Forelimb muscle (tissue), 1 donor: ENCODE measurements around the gene TMEM238. TPM values are rescaled to one million over a fixed set of nuclear protein-coding genes. Genes with fewer than 3 reads are reported as not detected.
"Not testable (repeated sequence)": the region's sequence is repeated elsewhere in the genome, so short reads cannot be mapped to it uniquely, and the experiment has no call there.

ENCODE experiments used
- DNase-seq: peaks from one replicate; pipeline ENCODE4 v3.0.0-alpha.2; 2013; ENCODE audit warnings: low read depth
- polyA plus RNA-seq: library from polyadenylated mRNA; unstranded; fragments of 120-200 nt; gene quantifications from one replicate; pipeline ENCODE4 v1.2.1, GENCODE V29; 2013; ENCODE audit not compliant: insufficient read length

Gene TMEM238
- polyA plus RNA-seq = 0.23 TPM

DNA sequence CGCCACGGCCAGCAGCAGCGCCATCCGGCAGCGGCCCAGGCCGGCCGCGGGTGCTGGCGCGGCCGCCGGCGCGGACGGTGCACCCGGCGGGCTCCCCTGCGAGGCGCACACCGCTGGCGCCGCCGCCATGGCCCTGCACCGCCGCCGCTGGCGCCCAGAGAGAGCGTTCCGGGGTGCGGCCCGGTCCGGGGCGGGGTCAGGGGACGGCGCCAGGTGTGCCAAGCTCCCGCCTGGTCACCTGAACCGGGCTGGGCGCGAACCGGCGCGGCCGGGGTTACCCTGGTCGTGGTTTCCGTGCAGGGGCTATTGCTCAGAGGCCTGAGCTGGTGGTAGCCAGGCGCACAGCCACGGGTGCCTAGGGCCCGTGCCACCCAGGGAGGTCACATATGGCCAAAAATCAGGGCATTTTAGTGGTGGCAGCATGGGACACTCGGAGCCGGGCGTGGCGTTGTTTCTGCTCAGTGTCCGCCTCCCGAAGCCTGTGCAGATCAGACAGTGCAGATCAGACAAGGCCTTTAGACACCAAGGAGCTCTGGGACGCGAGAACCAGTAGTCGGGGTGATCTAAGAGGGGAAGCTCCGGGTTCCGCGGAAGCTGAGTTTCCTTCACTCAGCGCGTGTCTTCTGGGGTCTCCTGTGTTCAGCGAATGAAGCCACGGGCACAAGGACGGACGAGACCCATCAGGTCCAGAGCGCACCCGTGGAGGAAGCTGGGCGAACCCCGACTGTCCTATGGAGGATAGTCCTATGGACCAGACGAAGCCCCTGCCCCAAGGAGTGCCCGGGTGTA is at the start of gene TMEM238:
Gene TMEM238 (minus strand): TSS at position 162 of the 789 bp plus-strand sequence. CDS start 33 bp downstream, at position 129.
- no peak for DNase-seq

DNA sequence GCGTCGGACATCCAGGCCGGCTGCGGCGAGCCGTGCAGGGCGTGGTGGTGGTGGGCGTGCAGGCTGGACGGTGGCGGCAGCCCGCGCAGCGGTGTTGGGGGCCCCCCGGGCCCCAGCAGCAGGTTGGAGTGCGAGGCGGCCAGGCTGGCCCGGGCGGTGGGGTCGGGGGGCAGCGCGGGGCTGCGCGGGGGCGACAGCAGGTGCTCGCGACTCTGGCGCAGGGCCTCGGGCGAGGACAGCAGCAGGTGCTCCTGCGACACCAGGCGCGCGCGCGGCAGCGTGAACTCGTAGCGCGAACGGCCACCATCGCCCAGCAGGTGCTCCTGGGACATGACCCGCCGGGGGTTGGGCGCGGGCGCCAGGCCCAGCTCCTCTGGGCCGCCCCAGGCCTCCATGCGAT is 49.2 kb upstream of the TMEM238 start:
- DNase-seq = no peak

DNA sequence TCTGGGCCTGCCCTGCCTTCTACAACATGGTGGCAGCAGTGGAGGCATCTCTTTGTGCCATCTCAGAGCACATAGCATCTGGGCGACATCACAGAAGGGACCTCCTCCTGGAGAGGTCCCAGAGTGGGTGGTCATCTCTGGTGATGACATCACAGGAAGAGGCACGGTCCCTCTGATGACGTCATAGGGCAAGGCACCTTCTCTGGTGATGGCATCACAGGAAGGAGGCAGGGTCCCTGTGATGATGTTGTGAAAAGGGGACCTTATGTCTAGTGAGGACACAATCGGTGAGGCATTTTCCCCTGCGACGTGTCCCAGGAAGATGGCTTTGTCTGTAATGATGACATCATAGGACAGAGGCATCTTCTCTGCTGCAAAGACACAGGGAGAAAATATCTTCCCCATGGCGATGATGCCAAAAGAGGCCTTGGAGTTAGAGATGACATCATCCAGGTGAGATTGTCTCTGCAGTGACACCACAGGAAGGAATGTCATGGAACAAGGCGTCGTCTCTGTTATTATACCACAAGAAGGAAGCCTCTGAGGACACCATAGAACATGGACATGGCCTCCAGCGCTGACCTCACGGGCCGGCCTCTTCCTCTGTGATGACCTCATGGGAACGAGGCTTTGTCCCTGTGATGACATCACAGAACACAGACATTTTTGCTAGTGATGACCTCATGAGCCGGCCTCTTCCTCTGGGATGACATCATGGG is 48.3 kb upstream of the TMEM238 start:
- DNase-seq = no peak

DNA sequence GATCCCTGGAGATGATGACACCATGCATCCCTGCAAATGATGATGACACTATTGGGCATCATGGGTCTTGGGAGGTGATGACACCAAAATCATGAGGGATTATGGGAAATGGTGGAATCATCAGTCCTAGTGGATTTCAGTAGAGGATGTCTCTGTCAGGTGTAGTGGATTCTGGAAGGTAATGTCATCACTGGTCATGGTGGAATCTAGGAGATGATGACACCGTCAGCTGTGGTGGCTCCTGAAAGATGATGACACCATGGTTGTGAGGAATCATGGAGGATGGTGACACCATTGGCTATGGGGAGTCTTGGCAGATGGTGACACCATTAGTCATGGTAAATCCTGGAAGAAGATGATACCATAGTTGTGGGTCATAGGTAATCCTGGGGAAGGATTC is 47.1 kb upstream of the TMEM238 start:
- DNase-seq = no peak

- no peak for DNase-seq
Measured at GRCh38 chr19:55426042-55426441, 42.0 kb upstream of the TMEM238 start.

- no peak for DNase-seq
Measured at GRCh38 chr19:55424518-55424917, 40.4 kb upstream of the TMEM238 start.

- DNase-seq = no peak
Measured at GRCh38 chr19:55423225-55424005, 39.3 kb upstream of the TMEM238 start.

DNA sequence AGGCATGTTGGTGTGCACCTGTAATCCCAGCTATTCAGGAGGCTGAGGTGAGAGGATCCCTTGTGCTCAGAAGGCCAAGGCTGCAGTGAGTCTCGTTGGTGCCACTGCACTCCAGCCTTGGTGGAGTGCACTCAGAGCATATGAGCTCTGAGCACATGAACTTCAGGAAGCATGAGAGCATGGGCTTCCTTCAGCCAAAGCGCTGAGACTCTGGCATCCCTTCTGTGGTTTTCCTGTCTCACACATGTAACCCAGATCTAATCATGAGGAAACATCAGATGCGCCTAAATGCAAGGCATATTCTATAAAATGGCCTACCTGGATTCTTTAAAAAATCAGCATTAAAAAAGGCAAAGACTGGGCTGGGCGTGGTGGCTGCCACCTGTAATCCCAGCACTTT is 37.2 kb upstream of the TMEM238 start:
- DNase-seq = not testable (repeated sequence)

DNA sequence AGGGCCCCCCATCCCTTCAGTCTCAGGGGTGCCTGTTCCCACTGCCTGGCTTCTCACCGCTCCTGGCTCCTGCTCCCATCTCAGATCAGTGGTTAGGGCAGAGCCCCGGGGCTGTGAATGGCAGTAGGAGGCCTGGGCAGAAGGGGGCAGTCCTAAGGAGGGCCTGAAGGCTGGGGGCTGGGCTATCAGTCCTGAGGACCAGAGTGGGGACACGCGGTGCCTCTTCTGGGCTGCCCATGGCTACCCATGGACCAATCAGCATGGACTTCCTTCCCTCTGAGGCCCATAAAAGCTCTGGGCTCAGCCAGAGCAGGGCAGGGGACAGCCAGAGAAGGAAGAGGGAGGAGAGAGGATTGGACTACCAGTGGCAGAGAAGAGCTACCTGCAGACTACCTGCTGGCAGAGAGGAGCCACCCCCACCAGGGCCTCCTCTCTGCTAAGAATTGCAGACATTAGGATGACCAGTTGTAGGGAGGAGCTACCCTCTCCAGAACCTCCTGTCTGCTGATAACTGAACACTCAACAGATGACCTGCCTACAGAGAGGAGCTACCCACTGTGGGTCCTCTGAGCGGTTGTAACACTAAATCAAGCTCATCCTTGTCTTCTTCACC is 35.6 kb upstream of the TMEM238 start:
- DNase-seq = no peak

GRCh38 chr19:55419103-55419502 is 35.0 kb upstream of the TMEM238 start:
- DNase-seq = no peak

- DNase-seq = peak; percentile 60
Measured at GRCh38 chr19:55418185-55418584, 34.1 kb upstream of the TMEM238 start.

DNA sequence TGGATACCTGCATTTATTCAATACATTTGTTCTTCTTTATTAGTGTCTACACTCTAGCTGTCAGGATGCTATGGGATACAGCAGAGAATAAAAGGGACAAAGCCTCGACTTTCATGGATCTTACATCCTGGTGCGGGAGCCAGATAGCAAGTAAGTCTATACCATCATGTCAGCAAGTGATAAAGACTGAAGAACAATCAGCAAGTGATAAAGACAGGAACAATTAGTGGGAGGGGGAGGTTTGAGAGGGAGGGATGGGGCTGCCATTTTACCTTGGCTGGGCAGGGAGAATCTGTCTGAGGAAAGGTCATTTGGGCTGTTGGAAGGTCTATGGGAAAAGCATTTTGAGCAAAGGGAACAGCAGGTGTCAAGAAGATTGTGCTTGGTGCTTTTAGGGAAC is 26.1 kb upstream of the TMEM238 start:
- no peak for DNase-seq

- not testable (repeated sequence) for DNase-seq
Measured at GRCh38 chr19:55409179-55409578, 25.1 kb upstream of the TMEM238 start.

DNA sequence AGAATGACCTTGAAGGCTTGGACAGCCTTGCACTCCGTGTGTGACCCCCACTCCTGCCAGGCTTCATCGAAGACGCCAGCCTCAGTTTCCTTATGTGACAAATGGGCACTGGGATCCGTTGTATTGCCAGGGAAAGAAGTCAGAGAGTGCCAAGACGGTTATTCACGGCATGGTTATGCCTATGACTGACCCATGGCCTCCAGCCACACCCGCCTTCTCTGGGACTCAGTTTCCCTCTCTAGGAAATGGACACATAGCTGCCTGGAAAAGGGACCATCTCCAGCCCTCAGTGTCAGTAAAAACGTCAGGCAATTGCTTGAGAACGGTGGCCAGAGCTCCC is 24.4 kb upstream of the TMEM238 start:
- no peak for DNase-seq

DNA sequence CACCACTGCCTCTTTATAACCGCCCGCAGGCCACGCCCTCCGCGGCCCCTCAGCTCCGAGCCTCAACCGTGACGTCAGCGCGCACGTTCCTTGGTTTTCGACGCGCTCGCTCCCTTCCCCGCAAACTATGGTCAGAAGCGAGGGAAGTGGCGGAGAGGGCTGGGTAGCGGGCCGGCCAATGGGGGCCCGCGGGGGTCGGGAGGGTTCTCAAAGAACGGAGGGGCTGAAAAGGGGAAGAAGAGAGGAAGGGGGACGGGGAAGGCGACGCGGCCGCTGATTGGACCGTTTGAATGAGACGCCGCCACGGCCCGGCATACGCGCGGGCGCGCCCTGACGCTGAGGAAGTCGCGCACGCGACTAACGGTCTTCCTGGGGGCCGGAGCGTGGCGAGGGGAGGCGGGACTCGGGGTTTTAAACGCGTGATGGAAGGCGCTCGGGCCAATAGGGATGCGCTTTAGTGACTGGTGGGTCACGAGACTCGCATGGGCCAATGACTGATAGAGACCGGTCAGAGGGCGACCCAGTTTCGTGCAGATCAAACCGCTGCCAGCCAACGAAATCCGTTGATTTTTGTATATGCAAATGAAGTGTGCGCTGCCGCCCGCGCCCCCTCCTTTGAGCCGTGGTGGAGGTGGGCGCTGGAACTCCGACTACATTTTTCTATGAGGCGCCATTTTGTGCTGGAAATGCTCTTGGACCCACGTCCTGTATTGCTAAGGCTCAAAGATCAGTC is 23.9 kb upstream of the TMEM238 start:
- peak; percentile 97 for DNase-seq

GRCh38 chr19:55407550-55407799 is 23.4 kb upstream of the TMEM238 start, which contains the start of gene UBE2S:
UBE2S (minus strand) TSS chr19:55407788; CDS start chr19:55407589, 199 bp downstream.
- not testable (repeated sequence) for DNase-seq

GRCh38 chr19:55406826-55407549 is 22.9 kb upstream of the TMEM238 start:
- DNase-seq = no peak

DNA sequence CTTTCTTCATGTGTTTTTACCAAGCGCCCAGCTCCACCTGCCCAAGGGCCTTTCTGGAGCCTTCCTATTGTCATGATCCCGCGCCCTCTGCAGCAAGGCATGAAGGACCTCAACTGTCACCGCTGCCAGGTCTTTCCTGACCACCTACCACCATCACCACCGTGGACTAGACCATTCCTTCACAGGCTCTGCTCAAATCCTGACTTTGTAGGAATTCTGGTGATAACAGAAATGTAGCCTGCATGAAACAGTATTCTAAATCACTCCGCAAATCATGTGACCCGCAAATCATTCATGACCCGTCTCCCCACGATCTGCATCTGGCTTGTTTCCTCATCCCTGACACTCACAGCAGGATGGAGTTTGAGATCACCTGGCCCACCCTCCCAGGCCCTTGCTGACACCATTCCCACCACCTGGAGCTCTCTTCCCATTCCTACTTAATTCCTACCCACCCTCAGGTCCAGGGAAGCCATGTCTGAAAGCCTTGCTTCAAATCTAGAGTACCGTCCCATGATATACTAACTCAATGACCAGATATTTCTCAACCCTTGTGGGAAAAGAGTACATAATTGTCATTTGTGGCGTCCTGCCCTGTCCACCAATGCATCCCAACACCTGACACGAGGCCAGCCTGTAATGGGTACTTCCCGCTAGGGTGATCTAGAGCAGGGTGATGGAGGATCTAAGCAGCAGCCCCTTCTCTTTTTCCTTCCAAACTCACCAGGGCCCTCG is 22.2 kb upstream of the TMEM238 start:
- no peak for DNase-seq

GRCh38 chr19:55405638-55406037 is 21.5 kb upstream of the TMEM238 start:
- DNase-seq = no peak

DNA sequence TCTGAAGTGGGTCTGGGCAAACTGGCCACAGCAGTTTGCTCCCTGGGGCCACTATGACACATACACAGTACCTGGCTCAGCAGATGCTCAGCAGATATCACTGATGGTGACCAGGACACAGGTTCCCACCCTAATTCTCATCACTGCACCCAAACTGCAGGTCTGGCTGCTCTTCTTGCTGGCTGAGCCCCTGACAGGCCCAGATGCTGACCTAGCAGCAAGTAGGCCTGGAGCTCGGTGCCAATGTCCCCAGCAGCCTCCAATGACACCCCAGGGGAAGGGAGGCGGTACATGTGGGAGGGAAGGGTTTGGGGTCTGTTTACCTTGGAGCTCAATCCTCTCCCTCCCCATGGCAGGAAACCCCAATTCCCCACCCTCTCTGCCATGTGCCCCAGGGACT is 18.4 kb upstream of the TMEM238 start:
- DNase-seq = no peak
